GM12875 (cell line): ENCODE measurements around the gene VPS33A.

Experiments used
- H3K4me3 ChIP-seq: one replicate; pipeline ENCODE4 v1.5.1; 2011; ENCODE audit warnings: low read depth, low read length, control low read depth
- CTCF ChIP-seq: IDR thresholded peaks from 2 replicates; pipeline ENCODE4 v1.5.1; 2011; ENCODE audit warnings: low read depth, mild to moderate bottlenecking, control low read depth, inconsistent platforms, low read length, moderate library complexity, borderline replicate concordance; ENCODE audit not compliant: insufficient read depth

VPS33A gene

GRCh38 chr12:122182887-122183587, 83.3 kb downstream of the VPS33A start, which contains the start of gene LRRC43:
Gene LRRC43 (plus strand): TSS chr12:122183123. CDS start chr12:122183145, 22 bp downstream.
- H3K4me3 ChIP-seq, result peak within 1 kb of the TSS; percentile 46
- no peak for TF ChIP-seq CTCF
